ENCODE measurements around the gene ITSN2. TPM values are rescaled to one million over a fixed set of nuclear protein-coding genes. Genes with fewer than 3 reads are reported as not detected.

Gene ITSN2
- total RNA-seq, 2 experiments from 2014 or later, result 46.2 to 46.9 TPM

DNA sequence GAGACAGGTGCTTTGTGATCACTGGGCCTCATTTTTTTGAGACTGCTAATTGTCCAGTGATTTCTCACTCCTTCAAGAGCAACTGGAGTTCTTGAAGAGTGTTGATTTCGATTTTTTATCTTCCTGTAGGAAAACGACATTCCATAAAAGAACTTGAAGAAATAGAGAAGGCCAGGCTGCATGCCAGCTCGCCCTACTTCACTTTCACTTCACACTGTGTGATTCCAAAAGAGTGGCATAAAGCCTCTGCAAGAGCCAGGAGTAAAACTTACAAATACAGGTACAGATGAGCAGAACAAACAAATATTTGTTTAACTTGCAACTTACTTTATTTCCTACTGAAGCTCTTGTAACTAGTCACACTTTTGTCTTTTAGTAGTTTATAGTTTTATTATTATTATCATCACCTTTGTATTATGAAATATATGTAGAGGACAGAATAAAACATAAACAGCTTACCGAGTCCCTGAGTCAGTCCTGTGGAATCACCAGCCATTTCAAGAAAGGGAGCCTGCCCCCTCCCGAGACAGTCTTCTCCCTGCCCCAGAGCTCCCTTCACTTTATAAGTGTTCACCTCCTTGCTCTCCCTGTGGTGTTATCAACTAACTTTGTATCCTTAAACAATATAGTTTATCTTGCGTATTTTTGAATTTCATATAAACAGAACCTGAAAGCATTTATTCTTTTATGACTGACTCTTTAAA lies 176.8 kb downstream of the ITSN2 start:
- H3K4me3 Mint-ChIP-seq, result no peak overlapping the region
- peaks cover 6% of the 10 kb centered on the region for H3K9me3 Mint-ChIP-seq
- no peaks in the 10 kb centered on the region for H3K4me1 Mint-ChIP-seq
- H3K36me3 Mint-ChIP-seq, result no peaks in the 10 kb centered on the region
- DNase-seq, result no peak
- H3K27ac Mint-ChIP-seq, result no peak overlapping the region
- H3K27me3 Mint-ChIP-seq, result no peaks in the 10 kb centered on the region

DNA sequence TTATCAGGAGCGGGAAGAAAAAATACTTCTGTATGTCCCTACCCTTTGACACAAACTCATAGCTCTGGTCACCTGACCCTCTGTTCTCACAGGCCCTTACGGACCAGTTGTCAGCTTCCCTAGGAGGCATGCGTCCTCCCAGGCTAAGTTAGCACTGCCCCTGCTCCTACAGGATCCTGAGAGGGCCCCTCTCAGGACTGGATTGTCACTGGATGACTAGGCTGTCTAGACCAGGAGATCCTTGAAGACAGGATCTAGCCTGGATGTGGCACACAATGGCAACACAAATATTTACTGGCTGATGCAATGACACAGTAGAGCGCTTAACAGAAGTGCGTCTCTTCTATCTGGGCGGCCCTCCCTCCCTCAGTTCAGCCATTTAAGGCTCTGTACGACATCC lies 177.8 kb downstream of the ITSN2 start:
- Mint-ChIP-seq H3K27me3 (no peaks in the 10 kb centered on the region), H3K27ac (no peak overlapping the region), H3K36me3 (no peaks in the 10 kb centered on the region), H3K4me3 (no peak overlapping the region), H3K9me3 (peaks cover 3% of the 10 kb centered on the region), H3K4me1 (no peaks in the 10 kb centered on the region)
- DNase-seq, result no peak

DNA sequence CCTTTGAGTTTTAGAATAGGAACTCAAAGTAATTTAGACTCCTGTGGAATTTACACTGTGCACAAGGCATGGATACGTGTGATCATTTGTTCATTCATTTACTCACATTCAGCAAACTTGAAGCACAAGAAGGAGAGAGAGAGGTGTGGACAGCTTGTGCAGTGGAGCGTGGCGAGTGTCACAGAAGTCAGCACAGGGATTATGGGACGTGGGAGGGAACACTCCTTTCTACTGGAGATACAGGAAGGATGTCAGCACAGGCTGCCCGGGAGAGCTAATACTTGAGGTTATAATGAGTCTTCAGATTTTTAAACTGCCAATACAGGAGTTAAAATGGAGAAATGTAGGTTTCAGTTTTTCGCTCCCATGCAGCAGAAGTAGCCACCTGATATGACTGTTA lies 178.5 kb downstream of the ITSN2 start:
- Mint-ChIP-seq H3K9me3 (no peaks in the 10 kb centered on the region), H3K36me3 (no peaks in the 10 kb centered on the region), H3K4me3 (no peak overlapping the region), H3K27ac (no peak overlapping the region), H3K4me1 (no peaks in the 10 kb centered on the region), H3K27me3 (no peaks in the 10 kb centered on the region)
- DNase-seq, result no peak

DNA sequence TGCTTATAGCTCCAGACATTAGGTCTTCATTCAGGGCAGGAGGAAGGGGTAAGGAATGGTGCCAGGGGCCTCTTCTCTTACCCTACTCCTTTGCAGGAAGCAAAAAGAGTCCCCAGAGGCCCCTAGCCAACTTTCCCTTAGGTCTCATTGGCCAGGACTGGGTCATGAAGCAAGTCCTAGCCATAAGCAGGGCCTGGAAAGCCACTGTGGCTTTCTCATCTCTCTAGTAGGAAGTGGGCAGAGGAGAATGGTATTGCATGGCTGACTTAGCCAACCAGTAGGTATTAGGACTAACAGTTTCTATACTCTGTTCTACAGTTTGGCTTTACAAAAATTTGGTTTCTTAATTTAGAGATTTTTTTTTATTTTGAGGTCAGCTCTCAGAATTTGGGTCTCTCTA lies 180.7 kb downstream of the ITSN2 start:
- Mint-ChIP-seq H3K4me1 (no peaks in the 10 kb centered on the region), H3K36me3 (no peaks in the 10 kb centered on the region), H3K27ac (no peak overlapping the region), H3K4me3 (no peak overlapping the region), H3K27me3 (no peaks in the 10 kb centered on the region), H3K9me3 (no peaks in the 10 kb centered on the region)
- DNase-seq, result no peak

DNA sequence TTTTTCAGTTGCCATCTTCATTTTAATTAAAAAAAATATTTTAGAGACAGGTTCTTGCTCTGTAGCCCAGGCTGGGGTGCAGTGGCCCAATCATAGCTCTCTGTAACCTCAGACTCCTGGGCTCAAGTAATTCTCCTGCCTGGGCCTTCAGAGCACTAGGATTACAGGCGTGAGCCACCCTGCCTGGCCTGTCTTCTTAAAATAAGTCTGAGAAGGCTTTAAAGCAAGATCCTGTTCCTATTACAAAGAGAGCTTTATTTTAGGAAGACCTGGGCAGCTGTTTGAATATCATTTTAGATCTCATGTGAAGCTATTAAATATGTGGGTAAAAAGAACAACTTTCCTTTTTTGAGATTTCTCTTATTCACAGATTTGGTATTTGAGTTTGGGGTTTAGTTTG lies 184.0 kb downstream of the ITSN2 start:
- H3K4me3 Mint-ChIP-seq, result no peak overlapping the region
- H3K27me3 Mint-ChIP-seq, result peaks cover 19% of the 10 kb centered on the region
- no peaks in the 10 kb centered on the region for H3K4me1 Mint-ChIP-seq
- H3K9me3 Mint-ChIP-seq, result no peaks in the 10 kb centered on the region
- H3K36me3 Mint-ChIP-seq, result peaks cover 3% of the 10 kb centered on the region
- no peak overlapping the region for H3K27ac Mint-ChIP-seq
- no peak for DNase-seq

DNA sequence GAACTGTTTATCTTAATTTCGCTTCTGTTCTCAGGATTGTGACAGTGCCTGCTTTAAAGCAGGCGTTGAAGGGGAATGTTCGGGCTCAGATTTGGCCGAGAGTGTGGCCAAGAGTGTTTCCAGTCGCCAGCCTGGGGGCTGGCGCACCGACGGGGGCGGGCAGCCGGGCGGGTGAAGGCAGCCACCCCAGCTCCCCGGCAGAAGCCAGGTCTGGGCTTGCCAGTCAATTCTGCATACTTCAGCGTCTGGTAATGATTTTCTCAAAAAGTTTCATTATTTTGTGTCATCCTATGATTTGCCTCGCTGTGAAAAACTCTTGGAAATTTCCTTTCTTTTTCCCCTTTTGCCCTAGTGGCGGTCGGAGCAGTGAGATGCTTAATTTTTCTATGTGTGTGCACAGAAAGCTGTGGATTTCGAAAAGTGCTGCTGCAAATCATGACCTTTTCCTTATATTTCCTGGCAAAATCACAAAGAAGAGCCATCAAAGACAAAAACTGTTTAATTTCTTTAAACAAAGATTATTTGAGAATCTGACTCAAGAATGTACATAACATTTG lies 184.6 kb downstream of the ITSN2 start:
- Mint-ChIP-seq H3K36me3 (peaks cover 3% of the 10 kb centered on the region), H3K27ac (no peak overlapping the region), H3K4me3 (no peak overlapping the region), H3K4me1 (no peaks in the 10 kb centered on the region), H3K9me3 (no peaks in the 10 kb centered on the region), H3K27me3 (peaks cover 21% of the 10 kb centered on the region)
- DNase-seq, result no peak

DNA sequence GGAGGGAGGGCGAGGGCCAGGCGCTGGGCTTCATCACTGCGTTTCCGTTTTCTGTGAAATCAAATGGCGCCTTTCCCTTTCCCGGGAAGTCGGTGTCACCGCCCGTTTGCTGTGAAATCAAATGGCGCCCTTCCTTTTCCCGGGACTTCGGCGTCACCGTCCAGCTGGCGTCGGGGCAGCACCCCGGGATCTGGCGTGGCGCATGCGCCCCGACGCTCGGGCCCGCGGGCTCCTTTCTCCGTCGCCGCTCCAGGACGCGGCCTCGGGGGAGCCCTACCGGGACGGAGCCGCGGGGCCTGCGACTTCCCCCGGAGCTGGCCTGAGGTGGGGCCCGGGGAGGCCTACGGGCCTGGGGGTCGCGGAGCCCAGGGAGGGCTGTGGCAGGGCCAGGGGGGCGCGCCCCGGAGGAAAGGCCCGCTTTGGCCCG lies 185.5 kb downstream of the ITSN2 start, which contains the start of gene FAM228A:
Gene FAM228A (plus strand): TSS at position 203 of the 427 bp plus-strand sequence. CDS start 428 bp downstream, outside the sequence.
- no peak for DNase-seq
- peaks cover 3% of the 10 kb centered on the region for H3K36me3 Mint-ChIP-seq
- H3K4me1 Mint-ChIP-seq, result no peaks in the 10 kb centered on the region
- H3K4me3 Mint-ChIP-seq, result no peak within 1 kb of the TSS
- H3K9me3 Mint-ChIP-seq, result no peaks in the 10 kb centered on the region
- H3K27ac Mint-ChIP-seq, result no peak within 1 kb of the TSS
- H3K27me3 Mint-ChIP-seq, result peaks cover 21% of the 10 kb centered on the region

DNA sequence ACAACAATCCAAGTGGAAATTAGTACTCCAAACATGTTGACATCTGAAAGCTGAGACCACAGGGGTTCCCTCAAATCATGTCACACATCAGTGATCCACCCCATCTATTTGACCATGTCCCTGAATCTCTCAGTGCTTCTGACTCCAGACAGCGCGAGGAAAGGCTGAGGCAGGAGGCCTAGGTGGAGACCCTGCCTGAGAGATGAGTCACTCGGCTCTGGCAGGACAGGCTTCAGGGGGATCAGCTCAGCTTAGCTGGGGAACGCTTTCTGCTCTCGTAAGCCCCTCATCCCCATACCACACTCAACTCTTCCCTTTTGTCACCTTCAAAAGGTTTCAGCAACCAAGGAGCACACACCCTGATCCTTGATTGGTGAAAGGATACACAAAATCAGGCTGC lies 191.3 kb downstream of the ITSN2 start:
- peaks cover 2% of the 10 kb centered on the region for H3K36me3 Mint-ChIP-seq
- no peaks in the 10 kb centered on the region for H3K4me1 Mint-ChIP-seq
- no peak overlapping the region for H3K4me3 Mint-ChIP-seq
- H3K27me3 Mint-ChIP-seq, result peaks cover 15% of the 10 kb centered on the region
- no peak for DNase-seq
- H3K27ac Mint-ChIP-seq, result no peak overlapping the region
- no peaks in the 10 kb centered on the region for H3K9me3 Mint-ChIP-seq

DNA sequence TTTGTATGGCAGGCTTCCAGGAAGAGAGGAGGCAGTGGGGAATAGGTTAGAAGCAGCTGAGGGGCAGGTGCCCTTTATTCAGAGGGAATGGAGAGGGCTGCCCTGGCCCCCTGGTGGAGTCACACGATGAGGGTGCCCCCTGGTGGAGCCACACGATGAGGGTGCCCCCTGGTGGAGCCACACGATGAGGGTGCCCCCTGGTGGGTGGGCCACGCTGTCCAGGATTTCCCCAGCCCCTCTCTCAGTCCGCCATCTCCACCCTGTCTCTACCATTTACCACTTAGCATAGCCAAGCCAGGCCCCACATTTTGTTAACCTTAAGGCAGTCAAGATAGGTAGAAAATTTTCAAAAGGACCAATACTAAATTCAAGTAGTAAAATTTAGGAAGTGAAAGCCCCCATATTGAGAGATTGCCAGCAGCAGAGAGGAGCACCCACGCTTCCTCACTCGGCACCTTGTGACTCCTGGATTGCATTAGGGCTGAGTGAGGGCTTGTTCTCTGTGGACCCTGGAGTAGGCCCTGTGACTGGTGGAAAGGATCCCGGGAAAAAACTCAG lies 195.8 kb downstream of the ITSN2 start:
- peak; percentile 52 for DNase-seq
- Mint-ChIP-seq H3K4me1 (no peaks in the 10 kb centered on the region), H3K9me3 (no peaks in the 10 kb centered on the region), H3K27ac (no peak overlapping the region), H3K36me3 (no peaks in the 10 kb centered on the region), H3K27me3 (no peaks in the 10 kb centered on the region), H3K4me3 (no peak overlapping the region)

DNA sequence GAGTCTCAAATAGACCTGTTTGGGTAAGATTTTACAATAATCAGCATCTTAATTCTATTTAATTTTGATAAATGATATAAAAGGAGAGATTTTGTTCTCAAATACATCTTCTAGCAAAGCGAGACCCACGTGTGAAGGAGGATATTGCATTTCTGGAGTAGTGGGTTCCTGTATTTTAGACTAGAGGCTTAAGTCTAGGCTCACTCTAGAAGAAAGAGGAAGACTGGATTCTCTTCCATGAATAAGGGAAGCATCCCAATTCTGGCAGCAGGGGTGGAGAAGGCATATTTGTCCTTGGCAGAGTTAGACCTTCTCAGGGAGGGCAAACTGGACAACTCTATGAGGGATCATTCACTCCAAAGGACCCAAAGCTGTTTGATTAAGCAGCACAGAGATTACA lies 196.7 kb downstream of the ITSN2 start:
- H3K27ac Mint-ChIP-seq, result no peak overlapping the region
- H3K9me3 Mint-ChIP-seq, result no peaks in the 10 kb centered on the region
- H3K4me1 Mint-ChIP-seq, result no peaks in the 10 kb centered on the region
- H3K36me3 Mint-ChIP-seq, result no peaks in the 10 kb centered on the region
- no peak overlapping the region for H3K4me3 Mint-ChIP-seq
- DNase-seq, result no peak
- H3K27me3 Mint-ChIP-seq, result no peaks in the 10 kb centered on the region

DNA sequence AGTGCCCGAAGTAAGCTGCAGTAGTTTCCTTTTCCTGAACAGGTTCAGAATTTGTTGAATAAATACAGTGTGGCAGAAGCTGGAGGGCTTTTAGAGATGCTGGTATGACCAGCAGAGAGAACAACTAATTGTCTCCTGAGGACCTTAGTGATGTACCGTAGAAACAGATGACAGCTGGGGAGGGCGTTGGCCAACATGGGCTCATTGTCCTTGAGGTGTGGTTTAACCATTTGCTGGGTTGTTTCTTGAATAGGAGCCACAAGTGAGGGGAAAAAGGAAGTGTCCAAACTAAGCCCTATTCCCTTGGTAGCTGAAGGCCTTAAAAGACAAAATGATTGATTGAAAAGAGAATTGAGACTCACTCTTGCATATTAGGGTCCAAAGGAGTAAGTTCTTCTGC lies 197.2 kb downstream of the ITSN2 start:
- H3K4me3 Mint-ChIP-seq, result no peak overlapping the region
- no peaks in the 10 kb centered on the region for H3K36me3 Mint-ChIP-seq
- H3K4me1 Mint-ChIP-seq, result no peaks in the 10 kb centered on the region
- no peaks in the 10 kb centered on the region for H3K9me3 Mint-ChIP-seq
- no peak overlapping the region for H3K27ac Mint-ChIP-seq
- no peak for DNase-seq
- no peaks in the 10 kb centered on the region for H3K27me3 Mint-ChIP-seq

DNA sequence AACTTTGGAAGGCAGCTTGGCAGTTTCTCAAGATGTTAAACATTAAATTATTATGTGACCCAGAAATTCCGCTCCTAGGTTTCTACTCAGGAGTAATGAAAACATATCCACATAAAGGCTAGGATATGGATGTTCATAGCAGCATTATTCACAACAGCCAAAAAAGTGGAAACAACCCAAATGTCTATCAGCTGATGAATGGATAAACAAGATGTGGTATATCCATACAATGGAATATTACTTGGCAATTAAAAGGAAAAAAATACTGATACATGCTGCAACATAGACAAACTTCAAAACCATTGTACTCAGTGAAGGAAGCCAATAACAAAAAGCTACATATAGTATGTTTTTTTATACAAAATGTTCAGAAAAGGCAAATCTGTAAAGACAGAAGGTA lies 197.8 kb downstream of the ITSN2 start:
- Mint-ChIP-seq H3K27ac (no peak overlapping the region), H3K4me1 (no peaks in the 10 kb centered on the region), H3K4me3 (no peak overlapping the region), H3K27me3 (no peaks in the 10 kb centered on the region), H3K36me3 (no peaks in the 10 kb centered on the region), H3K9me3 (no peaks in the 10 kb centered on the region)
- no peak for DNase-seq

DNA sequence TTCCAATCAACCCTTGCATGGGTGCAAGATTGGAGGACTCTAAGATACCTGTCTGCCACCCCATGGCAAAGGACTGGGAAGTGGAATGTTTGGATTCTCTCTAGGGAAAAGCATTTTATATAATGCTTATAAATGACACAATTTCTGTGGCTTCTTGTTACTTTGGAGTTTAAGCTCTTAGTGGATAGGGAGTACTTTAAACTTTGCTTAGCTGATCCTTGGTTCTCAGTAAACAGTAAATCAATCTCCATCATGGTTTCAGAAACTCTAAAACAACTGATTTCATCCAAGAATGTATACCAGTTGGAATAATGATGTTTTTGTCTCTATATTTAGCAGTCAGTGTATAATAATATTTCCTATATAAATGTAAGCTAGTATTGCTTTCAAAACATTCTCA lies 199.6 kb downstream of the ITSN2 start:
- Mint-ChIP-seq H3K27ac (no peak overlapping the region), H3K4me1 (no peaks in the 10 kb centered on the region), H3K4me3 (no peak overlapping the region), H3K9me3 (no peaks in the 10 kb centered on the region), H3K36me3 (no peaks in the 10 kb centered on the region), H3K27me3 (no peaks in the 10 kb centered on the region)
- no peak for DNase-seq

DNA sequence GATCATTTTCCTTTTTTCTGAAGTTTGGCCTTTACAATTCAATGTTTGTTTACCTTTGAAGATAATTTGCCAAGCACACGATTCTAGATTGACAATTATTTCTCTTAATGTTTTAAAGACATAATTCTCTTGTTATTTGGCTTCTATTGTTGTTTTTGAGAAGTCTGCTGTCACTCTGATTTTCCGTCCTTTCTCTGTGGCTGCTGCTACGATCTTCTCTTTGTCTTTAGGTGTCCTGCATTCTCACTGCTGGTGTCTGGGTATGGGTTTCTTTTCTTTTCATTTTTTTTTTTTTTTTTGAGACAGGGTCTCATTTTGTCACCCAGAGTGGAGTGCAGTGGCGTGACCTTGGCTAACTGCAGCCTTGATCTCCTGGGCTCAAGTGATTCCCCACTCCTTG lies 200.6 kb downstream of the ITSN2 start:
- H3K4me3 Mint-ChIP-seq, result no peak overlapping the region
- no peaks in the 10 kb centered on the region for H3K9me3 Mint-ChIP-seq
- DNase-seq, result no peak
- H3K27me3 Mint-ChIP-seq, result no peaks in the 10 kb centered on the region
- no peak overlapping the region for H3K27ac Mint-ChIP-seq
- no peaks in the 10 kb centered on the region for H3K36me3 Mint-ChIP-seq
- H3K4me1 Mint-ChIP-seq, result no peaks in the 10 kb centered on the region

DNA sequence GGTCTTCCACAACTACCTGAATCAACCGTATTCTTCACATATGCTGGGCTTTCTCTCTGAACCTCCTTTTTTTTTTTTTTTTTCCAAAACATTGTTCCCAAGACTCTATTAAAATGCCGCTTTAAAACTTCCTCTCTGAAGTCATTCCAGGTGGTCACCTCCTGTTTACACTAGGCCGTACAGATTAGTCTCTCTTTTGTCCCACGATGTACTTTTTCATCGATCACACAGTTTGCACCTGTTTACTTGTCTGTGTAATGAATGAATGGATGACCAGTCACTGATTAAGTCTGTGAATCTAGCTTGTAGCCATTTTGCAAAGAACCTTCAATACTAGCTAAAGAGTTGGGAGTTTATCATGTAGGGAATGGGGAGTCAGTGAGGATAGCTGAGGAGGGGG lies 202.2 kb downstream of the ITSN2 start:
- no peak overlapping the region for H3K4me3 Mint-ChIP-seq
- no peak overlapping the region for H3K27ac Mint-ChIP-seq
- no peaks in the 10 kb centered on the region for H3K4me1 Mint-ChIP-seq

DNA sequence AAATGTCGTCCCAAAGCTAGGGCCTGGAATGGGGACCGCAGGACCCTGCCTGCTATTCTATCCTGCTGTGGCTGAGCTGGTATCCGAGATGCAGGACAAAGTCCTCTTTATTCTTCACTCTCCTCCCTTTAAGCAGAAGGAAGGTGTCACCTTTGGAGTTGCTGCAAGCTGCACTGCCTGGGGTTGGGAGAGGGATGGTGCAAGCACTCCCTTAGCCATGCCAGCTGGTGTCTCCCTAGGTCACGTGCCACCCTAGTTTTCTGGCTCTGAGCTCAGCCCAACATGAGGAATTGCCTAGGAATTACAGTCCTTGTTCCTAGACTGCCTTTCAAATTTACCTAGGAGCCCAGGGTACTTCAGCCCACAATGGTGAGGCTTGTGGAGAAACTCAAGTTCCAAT lies 206.9 kb downstream of the ITSN2 start:
- DNase-seq, result no peak
- peaks cover 6% of the 10 kb centered on the region for H3K36me3 Mint-ChIP-seq
- no peak overlapping the region for H3K27ac Mint-ChIP-seq
- H3K4me3 Mint-ChIP-seq, result no peak overlapping the region
- peaks cover 3% of the 10 kb centered on the region for H3K9me3 Mint-ChIP-seq
- H3K27me3 Mint-ChIP-seq, result no peaks in the 10 kb centered on the region
- no peaks in the 10 kb centered on the region for H3K4me1 Mint-ChIP-seq

More for the DNA sequence above, 202.2 kb downstream of the ITSN2 start:
- Mint-ChIP-seq H3K9me3 (no peaks in the 10 kb centered on the region), H3K36me3 (no peaks in the 10 kb centered on the region), H3K27me3 (no peaks in the 10 kb centered on the region)
- no peak for DNase-seq

Measured in activated naive CD8-positive, alpha-beta T cell treated with anti-CD3 and anti-CD28 coated beads for 36 hours (primary cell).